BJ (cell line): ENCODE measurements around the gene PRR5L. TPM values are rescaled to one million over a fixed set of nuclear protein-coding genes. Genes with fewer than 3 reads are reported as not detected.
"Not testable (repeated sequence)": the region's sequence is repeated elsewhere in the genome, so short reads cannot be mapped to it uniquely, and the experiment has no call there.

Experiments used
- CTCF ChIA-PET: fragments of 350-600 bp; formaldehyde crosslinking; extraction: SDS; loops from one replicate; lab custom pipeline; 2021; ENCODE audit warnings: antibody characterized with exemption, inconsistent platforms; lab: Yijun Ruan, JAX
- POLR2A ChIA-PET: fragments of 300-600 bp; sonication (Branson Sonifier 250); formaldehyde crosslinking; extraction: SDS; loops from one replicate; lab custom pipeline; 2021; ENCODE audit warnings: antibody characterized with exemption; lab: Charles Lee
- DNase-seq: peaks from one replicate; pipeline ENCODE4 v3.0.0-alpha.2; 2011; ENCODE audit warnings: low read depth
- H3K27me3 ChIP-seq: 2 replicates; pipeline ENCODE4 v1.6.0; 2011; ENCODE audit warnings: low read length; ENCODE audit not compliant: control insufficient read depth, insufficient read depth
- H3K36me3 ChIP-seq: 2 replicates; pipeline ENCODE4 v1.5.1; 2011; ENCODE audit warnings: low read length; ENCODE audit not compliant: control insufficient read depth, insufficient read depth
- H3K4me3 ChIP-seq: 2 replicates; pipeline ENCODE4 v1.5.1; 2011; ENCODE audit warnings: low read depth, mild to moderate bottlenecking, control low read depth, low read length
- polyA plus RNA-seq: library from polyadenylated mRNA; depleted of rRNA; stranded (reverse); fragments of >200 nt; gene quantifications from 2 replicates; pipeline ENCODE4 v1.2.3, GENCODE V29; 2011
- TF ChIP-seq, protein P1 (sequence below): IDR thresholded peaks from 2 replicates; pipeline ENCODE4 v1.5.1; 2011; ENCODE audit warnings: low read depth, mild to moderate bottlenecking, control low read depth, inconsistent platforms, low read length, moderate library complexity; ENCODE audit not compliant: insufficient read depth

The PRR5L gene
- polyA plus RNA-seq, 1 experiment: 13.3 TPM

DNA sequence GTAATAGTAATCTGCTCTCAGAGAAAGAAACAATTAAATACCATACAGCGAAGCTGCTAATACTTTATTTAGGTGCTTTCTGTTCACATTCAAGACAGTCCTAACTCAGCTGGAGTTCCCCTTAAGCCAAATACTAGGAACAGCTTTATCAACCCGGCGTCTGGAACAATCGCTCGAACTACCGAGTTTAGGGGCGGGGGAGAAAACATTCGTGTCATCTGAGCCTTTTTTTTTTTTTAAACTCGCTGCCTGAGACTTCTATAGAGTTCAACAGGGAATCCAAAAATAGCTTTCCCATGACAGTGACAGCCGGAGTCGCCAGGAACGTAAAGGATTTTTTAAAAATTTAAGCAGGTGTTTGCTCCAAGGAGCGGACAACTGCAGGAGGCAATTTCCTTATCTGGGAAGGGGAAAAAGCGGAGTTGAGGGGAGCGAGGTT lies 213.1 kb downstream of the PRR5L start:
- Histone ChIP-seq H3K27me3 (no peaks in the 10 kb centered on the region), H3K36me3 (no peaks in the 10 kb centered on the region), H3K4me3 (peak overlapping the region; percentile 100)
- ChIA-PET CTCF (interaction anchor here (0.6 to 2.8 kb wide), 8 partner anchors 10 to 687 kb away, joined by 3 to 10 read pairs (median 3); no protein-coding TSS in a partner anchor), POLR2A (interaction anchor here (0.7 kb wide), 1 partner anchor 954 kb away, joined by 3 read pairs; no protein-coding TSS in a partner anchor)
- DNase-seq: no peak
- TF ChIP-seq, protein P1, sequence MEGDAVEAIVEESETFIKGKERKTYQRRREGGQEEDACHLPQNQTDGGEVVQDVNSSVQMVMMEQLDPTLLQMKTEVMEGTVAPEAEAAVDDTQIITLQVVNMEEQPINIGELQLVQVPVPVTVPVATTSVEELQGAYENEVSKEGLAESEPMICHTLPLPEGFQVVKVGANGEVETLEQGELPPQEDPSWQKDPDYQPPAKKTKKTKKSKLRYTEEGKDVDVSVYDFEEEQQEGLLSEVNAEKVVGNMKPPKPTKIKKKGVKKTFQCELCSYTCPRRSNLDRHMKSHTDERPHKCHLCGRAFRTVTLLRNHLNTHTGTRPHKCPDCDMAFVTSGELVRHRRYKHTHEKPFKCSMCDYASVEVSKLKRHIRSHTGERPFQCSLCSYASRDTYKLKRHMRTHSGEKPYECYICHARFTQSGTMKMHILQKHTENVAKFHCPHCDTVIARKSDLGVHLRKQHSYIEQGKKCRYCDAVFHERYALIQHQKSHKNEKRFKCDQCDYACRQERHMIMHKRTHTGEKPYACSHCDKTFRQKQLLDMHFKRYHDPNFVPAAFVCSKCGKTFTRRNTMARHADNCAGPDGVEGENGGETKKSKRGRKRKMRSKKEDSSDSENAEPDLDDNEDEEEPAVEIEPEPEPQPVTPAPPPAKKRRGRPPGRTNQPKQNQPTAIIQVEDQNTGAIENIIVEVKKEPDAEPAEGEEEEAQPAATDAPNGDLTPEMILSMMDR: no peak

GRCh38 chr11:36509694-36510593 lies 213.9 kb downstream of the PRR5L start, which contains the start of gene TRAF6:
Gene TRAF6, minus strand, starts transcription at chr11:36510272. Its CDS starts 8,757 bp downstream, at chr11:36501515.
- ChIA-PET CTCF (interaction anchor here (0.6 to 2.8 kb wide), 10 partner anchors 8 to 747 kb away, joined by 3 to 15 read pairs (median 4); no protein-coding TSS in a partner anchor), POLR2A (no interaction called here)
- no peaks in the 10 kb centered on the region for H3K36me3 ChIP-seq
- no peak for DNase-seq
- no peaks in the 10 kb centered on the region for H3K27me3 ChIP-seq
- TF ChIP-seq, protein P1: peak; percentile 80
- H3K4me3 ChIP-seq: peak within 1 kb of the TSS; percentile 100

- no peaks in the 10 kb centered on the region for H3K27me3 ChIP-seq
- H3K36me3 ChIP-seq: no peaks in the 10 kb centered on the region
- POLR2A ChIA-PET: no interaction called here
- H3K4me3 ChIP-seq: peak overlapping the region; percentile 100
- TF ChIP-seq, protein P1: no peak
- CTCF ChIA-PET: interaction anchor here (0.7 to 2.8 kb wide), 8 partner anchors 9 to 748 kb away, joined by 3 to 15 read pairs (median 4); no protein-coding TSS in a partner anchor
- DNase-seq: no peak
Observed at GRCh38 chr11:36510594-36510942, 214.5 kb downstream of the PRR5L start.

DNA sequence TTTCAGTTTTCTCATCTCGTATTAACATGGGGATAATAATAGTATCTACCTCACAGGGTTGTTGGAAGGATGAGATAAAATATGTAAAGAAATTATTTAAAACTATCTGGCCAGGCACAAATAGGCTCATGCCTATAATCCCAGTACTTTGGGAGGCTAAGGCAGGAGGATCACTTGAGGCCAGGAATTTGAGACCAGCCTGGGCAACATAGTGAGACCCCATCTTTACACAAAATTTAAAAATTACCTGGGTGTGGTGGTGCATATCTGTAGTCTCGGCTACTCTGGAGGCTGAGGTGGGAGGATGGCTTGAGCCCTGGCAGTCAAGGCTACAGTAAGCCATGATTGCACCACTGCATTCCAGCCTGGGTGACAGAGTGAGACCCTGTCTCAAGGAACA lies 215.0 kb downstream of the PRR5L start:
- CTCF ChIA-PET: interaction anchor here (0.7 to 1.4 kb wide), 6 partner anchors 9 to 241 kb away, joined by 3 to 15 read pairs (median 4); no protein-coding TSS in a partner anchor
- H3K4me3 ChIP-seq, DNase-seq, H3K27me3 ChIP-seq, POLR2A ChIA-PET, H3K36me3 ChIP-seq: not testable (repeated sequence)

- H3K4me3 ChIP-seq: no peak overlapping the region
- no peaks in the 10 kb centered on the region for H3K27me3 ChIP-seq
- DNase-seq: no peak
- H3K36me3 ChIP-seq: no peaks in the 10 kb centered on the region
- POLR2A ChIA-PET: no interaction called here
- CTCF ChIA-PET: interaction anchor here (0.6 kb wide), 1 partner anchor 117 kb away, joined by 3 read pairs; no protein-coding TSS in a partner anchor
- TF ChIP-seq, protein P1: no peak
Observed at GRCh38 chr11:36512016-36512415, 215.9 kb downstream of the PRR5L start.
